Measurements from ENCODE around the gene SPCS1.
"Not testable (repeated sequence)": the region's sequence is repeated elsewhere in the genome, so short reads cannot be mapped to it uniquely, and the experiment has no call there.

The SPCS1 gene

DNA sequence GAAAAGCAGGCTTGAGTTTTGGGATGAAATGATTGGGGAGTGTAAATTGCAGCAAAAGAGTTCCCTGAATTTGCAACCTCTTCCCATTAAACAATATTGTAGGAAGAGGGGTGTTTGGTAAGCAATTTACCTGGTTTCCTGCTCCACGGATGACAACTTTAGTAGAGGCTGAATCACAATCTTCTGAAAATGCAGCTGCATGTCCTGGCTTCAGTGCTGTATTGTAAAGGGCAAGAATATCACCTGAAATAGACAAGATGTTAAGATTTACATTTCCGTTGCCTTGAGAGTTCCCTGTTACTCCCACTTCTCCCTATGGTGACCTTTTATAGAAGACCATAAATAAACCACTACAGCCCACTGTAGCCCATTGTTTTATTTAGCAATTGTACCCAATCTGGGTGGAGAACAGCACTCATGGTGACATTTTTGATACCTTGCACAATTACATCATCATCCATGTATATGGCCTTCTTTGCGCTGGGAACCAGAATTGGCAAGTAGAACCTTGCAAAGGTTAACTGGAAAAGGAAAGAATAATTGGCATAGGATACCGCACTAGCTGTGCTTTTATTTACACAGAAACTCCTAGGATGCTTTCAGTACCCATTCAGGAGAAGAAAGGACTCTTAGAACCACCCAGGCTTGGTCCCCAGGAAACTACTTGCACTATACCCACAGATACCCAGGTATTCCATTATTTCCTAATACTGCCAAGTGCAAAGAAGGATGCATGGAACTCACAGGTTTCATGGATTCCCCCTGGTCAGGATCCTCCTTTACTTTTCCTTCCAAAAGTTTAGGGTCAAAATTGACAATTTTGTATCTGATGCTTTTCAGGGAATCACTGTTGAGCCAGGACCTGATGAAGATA, 9.9 kb upstream of the SPCS1 start:
- DNase-seq, result no peak

DNA sequence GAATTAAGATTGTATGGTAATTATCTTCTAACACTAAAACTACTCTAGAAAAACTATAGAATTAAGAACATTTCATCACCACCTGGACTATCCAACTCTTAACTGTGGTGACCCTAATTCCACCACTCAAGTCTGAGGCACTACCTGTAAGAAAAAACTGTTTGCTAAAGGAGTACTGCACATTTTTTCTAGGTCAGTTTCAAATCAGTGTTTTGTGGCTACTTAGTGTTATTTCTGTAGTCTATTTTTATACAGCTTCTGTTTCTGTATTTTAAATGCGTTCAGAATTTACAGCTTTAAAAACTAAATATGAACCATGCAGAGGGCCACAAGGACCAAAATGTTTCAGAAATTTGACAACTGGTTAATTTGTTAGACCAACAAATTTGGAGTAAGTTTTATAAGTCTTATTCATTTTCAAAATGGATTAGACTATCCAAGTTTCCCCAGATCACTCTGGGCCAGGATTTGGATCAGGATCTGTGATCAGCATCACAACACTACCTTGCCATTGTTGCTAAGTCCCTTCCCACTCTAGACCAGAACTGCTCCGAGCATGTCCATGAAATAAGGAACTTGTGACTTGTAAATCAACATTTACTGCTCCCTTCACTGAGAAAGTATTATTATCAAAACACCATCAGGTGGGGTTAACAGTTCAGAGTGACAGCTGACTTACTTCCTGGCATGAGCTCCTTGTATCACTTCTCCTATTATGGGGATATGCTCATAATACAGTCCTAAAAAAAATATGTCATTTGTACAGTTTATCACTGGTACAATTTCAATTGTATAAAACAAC, 8.9 kb upstream of the SPCS1 start:
- no peak for DNase-seq

DNA sequence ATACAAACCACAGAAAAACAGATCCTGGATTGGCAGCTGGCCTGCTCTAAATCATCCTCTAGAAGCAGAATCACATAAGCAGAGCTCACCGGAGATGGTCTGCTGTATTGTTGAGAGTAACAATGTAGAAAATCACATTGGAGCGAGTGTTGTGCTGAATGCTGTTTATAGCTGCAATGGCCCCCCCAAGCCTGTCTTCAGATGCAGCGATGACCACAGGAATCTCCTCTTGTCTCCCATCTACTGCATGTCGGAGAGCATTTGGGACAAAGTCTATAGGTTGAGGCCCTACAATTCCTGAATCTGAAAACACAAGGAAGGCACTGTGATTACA, 8.3 kb upstream of the SPCS1 start:
- DNase-seq, result no peak

DNA sequence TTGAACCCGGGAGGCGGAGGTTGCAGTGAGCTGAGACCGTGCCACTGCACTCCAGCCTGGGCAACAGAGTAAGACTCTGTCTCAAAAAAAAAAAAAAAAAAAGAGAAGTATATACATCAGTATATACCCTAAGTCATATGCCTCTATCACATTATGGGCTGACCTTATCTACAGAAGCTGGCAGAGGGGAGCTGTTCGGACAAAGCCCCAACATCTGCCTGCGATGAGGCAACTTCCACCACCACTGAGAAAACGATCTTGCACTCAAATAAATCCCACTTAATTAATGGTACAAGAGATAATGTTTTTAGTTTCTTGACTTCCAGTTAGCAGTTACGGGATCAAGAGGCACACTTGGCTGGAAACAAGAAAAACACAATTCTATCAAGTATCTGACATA, 2.6 kb upstream of the SPCS1 start:
- no peak for DNase-seq

DNA sequence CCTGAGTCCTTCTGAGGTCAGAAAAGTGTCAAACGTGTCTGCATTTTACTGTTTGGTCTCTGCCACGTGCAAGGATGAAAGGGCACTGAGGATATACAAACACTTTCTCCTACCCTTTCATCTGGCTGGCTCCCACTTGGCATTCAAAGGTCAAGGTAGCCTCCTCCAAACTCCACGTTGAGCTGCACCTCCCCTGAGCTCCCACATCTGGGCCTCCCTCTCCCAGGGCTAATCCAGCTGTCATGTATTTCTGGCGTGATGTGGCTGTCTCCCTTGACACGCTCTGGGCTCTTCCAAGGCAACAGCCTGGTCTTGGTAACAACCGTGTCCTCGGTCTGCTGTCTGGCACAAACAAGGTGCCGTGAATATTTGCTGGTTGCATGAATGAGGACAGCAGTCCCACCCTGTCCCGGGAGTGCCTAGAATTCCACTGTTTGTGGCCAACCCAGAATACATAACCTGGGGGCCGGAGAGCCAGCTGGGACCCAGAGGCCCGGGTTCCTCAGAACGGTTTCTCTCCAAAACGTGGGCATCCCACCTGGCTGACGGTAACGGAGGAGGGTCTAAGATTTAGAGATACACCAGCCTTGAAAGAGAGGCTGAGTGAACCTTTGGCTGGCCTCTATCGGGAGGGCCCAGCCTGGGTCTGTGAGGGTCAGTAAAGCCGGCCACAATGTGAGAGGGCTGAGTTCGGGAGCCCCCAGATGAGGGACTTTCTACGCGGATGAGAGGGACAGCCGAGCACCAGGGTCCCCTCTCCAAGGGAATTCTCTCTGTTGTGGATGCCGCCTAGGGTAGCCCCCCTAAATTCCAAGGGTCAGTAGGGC, 1.1 kb upstream of the SPCS1 start:
- no peak for DNase-seq

DNA sequence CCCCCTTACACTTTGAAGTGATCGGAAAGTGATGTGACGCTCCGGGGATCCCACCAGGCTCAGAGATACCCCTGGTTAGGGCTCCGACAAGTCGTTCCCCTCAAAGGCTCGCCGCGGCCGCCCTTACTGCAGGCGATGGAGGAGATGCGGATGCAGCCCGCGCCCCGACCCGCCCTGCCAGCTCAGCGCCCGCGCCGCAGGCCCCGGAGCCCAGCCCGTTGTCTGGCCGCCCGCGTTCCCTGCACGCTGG, 543 bp upstream of the SPCS1 start:
- no peak for DNase-seq

DNA sequence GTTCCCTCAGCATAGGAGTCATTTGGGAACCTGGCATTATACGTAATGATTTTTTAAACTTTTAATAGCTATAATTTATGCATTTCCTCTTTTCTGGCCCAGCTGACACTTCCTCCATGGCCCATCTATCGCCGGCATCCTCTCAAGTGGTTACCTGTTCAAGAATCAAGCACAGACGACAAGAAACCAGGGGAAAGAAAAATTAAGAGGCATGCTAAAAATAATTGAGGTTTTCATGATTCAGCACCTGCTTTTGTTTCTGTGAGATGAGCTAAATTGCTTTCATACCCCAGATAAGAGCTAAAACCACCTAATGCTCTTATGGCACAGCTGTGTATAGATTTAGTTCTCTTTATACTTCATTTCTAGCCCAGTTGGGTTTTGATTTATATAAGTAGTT, 1.7 kb downstream of the SPCS1 start:
- DNase-seq, result no peak

DNA sequence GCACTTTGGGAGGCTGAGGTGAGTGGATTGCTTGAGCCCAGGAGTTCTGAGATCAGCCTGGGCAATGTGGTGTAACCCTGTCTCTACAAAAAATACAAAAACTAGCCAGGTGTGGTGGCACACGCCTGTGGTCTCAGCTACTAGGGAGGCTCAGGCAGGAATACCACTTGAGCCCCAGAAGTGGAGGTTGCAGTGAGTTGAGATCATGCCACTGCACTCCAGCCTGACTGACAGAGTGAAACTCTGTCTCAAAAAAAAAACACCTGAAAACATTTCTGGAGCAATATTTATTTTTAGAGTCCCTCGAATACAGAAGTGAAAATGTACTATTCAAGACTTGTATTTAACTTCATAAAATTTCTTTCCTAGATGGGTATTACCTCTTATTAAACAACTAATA, 4.6 kb downstream of the SPCS1 start:
- no peak for DNase-seq

DNA sequence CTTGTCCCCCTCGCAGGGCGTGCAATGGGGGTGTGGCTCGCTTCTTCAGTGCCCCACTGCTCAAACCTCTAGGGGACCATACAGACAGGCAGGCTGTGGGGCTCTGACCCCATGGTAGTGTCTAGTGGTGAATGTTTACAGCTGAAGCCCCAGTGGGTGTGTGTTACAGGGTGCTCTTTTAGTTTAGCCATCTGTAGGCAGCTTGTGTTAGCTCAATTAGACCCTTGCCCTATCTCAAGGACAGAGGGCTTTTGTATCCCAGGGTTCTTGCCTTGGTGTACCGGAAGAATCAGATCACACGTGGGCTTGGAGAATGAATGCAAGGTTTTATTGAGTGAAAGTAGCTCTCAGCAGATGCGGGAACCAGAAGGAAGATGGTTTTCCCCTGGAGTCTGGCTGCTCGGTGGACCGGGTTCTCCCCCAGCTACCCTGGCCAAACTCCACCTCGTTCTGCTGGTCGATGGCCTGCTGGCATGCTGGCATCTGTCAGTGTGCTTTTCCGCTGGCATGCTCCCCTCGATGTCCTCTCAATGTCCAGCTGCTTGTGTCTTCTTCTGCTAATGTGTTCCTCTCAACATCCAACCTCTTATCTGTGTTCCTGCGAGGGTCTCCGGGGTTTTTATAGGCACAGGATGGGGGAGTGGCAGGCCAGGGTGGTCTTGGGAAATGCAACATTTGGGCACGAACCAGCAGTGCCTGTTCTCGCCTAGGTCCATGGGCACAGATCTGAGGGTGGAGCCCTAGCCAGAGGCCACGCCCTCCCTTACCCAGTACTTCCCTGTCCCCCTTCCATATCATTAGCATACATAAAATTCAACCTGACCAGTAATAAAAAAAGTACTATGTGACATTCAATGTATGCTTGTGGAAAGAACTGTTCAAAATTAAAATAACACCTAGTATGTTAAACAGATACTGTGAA, 6.6 kb downstream of the SPCS1 start:
- DNase-seq, result no peak

DNA sequence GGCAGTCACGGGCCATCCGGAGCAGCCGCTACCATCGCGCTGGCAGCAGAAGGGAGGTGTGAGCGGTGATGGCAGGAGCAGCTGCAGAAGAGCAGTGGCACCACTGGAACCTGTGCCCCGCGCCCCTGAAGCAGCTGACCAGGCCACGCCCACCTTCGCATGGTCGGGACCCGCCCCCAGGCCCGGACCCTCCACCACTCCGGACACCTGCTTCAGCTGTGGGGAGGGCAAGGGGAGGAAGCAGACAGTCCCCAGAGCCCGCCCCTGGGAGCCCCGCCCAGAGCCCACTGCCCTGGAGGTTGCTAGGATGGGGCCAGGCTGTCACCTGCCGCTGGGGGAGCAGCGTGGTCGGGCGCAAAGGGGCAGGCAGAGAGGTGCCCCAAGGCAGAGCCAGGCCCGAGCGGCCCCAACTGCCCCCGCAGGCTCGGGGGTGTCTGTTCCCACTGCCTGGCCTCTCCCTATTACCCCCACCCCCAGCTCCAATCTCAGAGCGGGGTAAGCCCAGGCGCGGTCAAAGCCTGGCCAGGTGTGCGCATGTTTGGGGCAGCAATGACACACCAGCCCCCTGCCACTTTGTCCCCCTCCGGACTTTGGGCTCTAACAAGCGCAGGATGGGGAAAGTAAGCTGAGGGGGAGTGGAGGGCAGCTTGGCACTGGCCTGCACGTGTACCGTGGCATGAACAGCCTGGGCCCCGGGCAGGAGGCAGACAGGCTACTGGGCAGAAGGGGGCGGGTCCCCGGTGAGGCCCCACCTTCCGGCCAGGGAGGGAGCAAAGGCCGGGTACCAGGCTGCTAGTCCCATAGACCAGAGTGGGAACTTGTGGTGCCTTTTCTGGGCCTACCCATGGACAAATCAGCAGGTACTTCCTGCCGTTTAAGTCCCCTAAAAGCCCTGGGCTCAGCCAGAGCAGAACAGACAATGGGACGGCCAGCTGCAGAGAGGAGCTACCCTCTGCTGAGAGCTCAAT, 8.7 kb downstream of the SPCS1 start:
- no peak for DNase-seq

DNA sequence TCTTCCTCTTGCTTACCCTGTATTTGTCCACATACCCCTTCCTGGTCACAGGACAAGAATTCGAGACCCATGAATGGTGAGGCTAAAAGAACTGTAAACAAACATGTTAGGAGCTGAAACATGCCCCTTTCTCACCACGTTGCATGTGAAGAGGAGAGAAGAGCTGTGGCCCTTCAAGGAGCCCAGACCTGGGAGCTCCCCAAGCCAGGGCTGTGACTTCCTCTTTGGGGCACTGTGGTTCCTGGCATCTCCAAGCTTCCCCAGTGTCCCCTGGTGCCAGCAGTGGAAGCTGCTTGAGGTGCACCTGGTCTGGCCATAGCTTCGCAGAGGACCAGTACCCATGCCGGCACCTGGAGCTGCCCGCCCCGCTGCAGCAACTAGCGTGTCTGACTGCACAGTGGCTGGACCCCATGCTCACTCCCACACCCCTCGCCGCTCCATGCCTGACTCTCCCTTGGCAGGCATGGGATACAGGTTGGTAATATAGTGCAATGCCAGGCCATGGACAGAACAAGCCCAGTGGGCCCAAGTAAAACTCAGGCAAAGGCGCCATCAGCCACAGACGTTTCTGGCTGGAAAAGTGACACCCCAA, 9.9 kb downstream of the SPCS1 start:
- DNase-seq, result no peak

DNA sequence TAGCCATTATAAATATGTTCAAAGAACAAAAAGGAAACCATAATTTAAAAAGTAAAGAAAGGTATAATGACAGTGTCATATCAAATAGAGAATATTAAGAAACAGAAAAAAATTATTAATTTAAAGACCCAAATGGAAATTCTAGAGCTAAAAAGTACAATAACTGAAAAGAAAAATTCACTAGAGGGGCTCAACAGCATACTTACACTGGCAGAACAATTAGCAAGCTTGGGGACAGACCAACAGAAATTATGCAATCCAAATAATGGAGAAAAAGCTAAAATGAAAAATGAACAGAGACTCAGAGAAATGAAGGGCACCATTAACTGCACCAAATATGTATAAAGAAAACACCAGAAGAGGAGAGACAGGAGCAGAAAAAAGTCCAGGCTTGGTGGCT, 13.7 kb downstream of the SPCS1 start:
- no peak for DNase-seq

DNA sequence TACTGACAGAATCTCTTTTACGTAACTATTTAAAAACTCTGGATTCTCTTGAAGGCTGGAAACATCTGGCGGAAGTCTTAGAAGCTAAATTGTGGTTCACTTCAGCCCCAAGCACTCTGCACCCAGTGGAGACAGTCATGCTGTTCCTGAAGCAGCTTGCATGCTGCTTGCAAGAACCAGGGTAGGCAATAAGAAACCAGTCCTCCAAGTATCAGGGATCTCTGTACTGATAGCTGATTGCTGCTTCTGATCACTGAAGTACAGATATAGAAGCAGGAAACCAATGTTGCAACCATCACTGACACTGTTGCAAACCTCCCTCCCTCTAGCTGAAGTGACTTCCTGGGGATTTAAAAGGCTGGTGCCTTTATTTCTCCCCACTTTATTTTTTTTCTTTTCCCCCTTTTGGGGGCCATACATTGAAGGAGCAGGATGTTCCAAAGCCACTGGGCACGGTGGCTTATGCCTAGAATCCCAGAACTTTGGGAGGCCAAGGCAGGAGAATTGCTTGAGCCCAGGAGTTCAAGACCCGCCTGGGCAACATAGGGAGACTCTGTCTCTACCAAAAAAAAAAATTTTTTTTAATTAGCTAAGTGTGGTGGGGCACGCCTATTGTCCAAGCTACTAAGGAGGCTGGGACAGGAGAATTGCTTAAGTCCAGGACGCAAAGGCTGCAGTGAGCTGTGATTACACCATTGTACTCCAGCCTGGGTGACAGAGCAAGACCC, 15.3 kb downstream of the SPCS1 start:
- peak; percentile 23 for DNase-seq

DNA sequence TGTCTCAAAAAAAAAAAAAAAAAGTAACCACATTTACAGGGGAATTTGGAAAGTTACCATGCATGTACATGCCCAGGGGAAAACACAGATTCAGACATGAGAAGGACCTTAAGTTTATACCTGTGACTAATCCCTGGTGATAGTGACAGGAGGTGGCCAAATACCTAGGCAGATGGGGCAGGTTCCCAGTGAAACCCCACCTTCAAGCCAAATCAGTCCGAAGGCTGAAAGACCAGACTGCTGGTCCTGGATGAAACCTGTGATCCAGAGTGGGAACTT, 15.8 kb downstream of the SPCS1 start:
- DNase-seq, result no peak

DNA sequence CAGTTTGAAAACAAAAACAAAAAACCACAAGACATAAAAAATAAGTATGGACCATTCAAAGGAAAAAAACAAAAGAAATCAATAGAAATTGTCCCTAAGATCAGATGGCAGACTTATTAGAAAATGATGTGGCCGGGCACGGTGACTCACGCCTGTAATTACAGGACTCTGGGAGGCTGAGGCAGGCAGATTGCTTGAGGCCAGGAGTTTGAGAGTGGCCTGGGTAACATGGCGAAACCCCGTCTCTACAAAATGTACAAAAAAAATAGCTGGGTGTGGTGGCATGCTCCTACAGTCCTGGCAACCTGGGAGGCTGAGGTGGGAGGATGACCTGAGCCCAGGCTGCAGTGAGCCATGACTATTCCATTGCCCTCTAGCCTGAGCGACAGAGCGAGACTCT, 16.6 kb downstream of the SPCS1 start:
- no peak for DNase-seq

DNA sequence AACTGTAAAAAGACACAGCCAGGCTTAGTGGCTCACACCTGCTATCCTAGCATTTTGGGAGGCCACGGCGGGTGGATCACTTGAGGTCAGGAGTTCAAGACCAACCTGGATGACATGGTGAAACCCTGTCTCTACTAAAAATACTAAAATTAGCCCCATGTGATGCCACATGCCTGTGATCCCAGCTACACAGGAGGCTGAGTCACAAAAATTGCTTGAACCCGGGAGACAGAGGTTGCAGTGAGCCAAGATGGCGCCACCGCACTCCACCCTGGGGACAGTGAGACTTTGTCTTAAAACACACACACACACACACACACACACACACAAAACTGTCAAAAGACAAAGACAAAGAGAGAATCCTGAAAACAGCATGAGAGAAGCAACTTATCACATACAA, 18.0 kb downstream of the SPCS1 start:
- no peak for DNase-seq

DNA sequence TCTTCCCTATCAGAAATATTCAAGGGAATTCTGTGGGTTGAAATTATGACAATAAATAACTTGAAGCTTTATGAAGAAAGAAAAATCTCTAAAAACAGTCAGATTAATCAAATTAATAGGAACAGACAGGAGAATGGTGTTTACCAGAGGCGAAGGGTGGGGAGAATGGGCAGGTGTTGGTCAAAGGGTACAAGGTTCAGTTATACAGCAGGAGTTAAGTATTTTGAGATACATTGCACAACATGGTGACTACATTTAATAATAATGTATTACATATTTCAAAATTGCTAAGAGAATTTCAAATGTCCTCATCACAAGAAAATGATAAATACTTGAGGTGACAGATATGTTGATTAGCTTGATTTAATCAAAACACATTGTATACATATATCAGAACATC, 18.6 kb downstream of the SPCS1 start:
- no peak for DNase-seq

DNA sequence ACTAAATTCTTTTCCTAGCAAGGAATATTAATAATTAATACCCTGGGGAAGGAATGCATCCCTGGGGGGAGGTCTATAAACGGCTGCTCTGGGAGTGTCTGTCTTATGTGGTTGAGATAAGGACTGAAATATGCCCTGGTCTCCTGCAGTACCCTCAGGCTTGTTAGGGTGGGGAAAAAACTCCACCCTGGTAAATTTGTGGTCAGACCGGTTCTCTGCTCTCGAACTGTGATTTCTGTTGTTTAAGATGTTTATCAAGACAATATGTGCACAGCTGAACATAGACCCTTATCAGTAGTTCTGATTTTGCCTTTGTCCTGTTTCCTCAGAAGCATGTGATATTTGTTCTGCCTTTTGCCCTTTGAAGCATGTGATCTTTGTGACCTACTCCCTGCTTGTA, 22.8 kb downstream of the SPCS1 start:
- DNase-seq, result not testable (repeated sequence)

DNA sequence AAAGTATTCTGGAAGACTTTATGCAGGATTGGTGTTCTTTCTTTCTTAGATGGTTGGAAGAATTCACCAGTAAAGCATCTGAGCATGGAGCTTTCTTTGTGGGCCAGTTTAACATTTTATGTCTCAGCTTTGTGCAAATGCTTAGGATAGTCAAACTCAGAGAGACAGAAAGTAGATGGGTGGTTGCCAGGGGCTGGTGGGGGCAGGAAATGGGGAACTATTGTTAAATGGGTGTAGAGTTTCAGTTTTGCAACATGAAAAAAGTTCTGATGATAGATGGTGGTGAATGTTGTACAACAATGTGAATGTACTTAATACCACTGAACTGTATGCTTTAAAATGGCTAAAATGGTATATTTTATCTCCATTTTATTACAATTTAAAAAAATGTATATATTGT, 24.8 kb downstream of the SPCS1 start:
- no peak for DNase-seq

DNA sequence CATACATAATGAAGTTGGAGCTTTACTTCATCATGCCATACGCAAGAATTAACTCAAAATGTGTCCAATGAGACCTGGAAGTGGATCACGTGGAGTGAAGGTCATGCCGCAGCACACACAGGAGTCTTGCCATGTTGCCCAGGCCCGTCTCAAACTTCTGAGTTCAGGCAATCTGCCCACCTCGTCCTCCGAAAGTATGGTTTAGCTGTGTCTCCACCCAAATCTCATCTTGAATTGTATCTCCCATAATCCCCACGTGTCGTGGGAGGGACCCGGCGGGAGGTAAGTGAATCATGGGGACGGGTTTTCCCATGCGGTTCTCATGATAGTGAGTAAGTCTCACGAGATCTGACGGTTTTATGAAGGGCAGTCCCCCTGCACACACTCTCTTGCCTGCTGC, 25.7 kb downstream of the SPCS1 start:
- no peak for DNase-seq

Data from CD4-positive, alpha-beta T cell treated with Interleukin-21 for 1 hour (primary cell).